GM18907 (cell line): ENCODE results near the gene GMDS.

Experiments used
- ATAC-seq: cut with Tn5 transposase; IDR thresholded peaks from one replicate; pipeline ENCODE4 v1.9.1; 2021; ENCODE audit warnings: mild to moderate bottlenecking, moderate library complexity; ENCODE audit not compliant: unreplicated experiment

Gene GMDS

DNA sequence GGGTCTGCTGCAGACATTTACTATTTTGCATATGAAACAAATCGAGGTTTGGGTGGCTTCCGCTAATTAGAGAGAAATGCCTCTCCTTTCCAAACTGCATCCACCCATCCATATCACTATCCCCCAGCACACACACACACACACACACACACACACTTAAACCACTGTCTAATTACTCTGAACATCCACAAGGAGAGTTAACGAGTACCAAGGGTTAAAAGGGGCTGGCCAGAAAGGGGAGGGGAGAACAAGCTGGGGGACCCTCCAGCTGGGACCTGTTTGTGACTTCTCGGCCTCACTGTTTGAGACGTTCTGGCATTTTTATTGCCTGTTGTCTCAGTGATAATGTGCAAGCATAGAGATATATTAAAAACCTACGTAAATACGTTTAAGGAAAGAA, 374.5 kb downstream of the GMDS start:
- ATAC-seq, result no peak

DNA sequence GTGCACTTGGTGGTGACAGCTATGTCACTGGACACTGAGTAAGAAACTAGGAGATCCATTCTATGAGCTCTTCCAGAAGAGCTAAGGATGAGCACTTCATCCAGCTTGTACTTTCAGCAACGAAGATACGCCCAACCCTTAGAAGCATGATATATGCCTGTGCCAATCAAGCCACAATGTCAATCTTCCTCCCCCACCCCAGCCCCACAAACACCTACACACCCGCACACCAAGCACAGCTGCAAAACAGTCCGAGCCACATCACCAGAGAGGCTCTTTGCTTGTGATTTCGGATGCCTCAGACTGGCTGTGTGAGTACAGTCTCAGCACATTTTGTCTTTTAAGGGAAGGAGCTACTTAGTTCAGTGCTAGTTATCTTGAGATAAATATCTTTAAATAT, 375.2 kb downstream of the GMDS start:
- ATAC-seq, result no peak

DNA sequence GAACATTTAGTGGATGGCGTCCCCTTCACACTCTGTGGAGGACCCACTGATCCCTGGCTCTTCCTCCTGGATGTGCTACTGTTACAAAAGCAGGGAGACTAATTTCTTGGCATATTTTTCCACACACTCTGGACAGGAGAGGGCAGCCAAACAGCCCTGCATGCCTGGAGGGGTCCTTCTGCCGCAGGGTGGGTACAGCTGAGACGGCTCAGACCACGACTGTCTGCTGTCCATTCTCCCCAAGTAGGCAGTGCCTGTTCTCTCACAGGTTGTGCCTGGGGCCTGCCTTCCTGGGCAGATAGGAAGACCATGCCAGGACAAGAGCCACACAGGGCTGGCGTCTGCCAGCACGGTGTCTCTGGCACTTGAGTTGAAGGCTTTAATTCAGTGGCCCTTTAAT, 375.6 kb downstream of the GMDS start:
- ATAC-seq, result no peak

DNA sequence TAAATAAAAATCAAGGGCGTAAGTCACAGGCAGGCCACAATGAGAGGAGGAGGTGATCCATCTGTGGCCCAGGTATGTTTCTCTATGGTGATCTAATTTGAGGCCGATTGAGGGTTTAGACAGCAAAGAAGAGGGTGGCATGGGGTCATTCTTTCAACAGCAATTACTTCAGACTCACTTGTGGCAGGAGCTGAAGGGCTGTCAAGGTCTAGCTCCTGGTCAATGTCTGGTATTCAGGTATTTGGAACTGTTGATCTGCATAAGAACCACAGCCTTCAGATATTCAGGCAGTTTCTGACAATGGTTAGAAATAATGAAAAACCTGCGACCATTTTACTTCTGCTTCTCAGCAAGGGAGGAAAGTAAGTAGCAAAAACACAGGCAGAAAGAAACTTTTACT, 376.1 kb downstream of the GMDS start:
- no peak for ATAC-seq

DNA sequence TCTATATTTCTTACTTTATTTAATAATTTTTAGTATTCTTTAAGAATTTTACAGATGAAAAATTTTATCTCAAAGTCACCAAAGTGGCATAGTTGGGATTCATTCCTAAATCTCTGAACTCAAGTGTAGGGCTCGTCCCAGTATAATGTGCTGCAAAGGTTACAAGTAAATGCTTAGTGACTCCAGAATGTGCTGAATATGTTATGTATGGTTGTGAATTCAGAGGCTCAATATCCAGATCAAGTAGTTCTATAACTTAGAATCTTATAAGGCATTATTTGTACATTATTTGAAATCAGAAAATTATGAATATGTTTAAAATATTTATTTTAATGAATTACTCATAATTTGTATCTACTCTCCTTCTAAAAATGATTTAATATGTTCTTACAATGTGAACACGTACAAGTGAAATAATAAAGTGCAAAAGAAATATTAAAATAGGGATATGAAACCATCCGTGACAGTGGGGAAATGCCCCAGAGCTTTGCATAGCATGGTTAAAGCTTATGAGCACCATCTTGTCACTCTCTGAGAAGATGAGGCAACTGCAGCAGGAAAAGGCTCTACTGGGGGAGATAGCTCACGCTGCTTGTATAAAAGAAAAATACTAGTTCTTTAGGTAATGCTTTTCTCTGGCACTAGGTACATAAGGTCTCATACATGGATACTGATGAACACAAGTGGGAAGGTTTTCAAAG, 376.7 kb downstream of the GMDS start:
- peak; percentile 84 for ATAC-seq

DNA sequence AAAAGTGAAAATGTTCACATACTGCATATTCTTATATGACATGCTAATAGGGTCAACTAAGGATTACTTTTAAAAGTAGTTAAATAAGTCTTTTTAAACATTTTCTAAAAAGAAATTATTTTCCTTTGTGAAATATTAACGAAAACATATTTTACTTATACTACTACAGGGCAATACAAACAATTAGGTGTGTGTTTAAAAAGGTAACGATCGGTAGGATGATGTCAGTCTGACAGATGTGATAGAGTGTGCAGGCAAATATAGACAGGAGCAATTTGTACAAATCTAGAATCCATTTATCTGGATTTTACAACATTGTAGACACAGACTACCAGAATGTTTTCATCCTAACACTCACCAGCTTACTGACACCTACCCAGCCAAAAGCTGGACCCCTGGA, 378.2 kb downstream of the GMDS start:
- no peak for ATAC-seq

DNA sequence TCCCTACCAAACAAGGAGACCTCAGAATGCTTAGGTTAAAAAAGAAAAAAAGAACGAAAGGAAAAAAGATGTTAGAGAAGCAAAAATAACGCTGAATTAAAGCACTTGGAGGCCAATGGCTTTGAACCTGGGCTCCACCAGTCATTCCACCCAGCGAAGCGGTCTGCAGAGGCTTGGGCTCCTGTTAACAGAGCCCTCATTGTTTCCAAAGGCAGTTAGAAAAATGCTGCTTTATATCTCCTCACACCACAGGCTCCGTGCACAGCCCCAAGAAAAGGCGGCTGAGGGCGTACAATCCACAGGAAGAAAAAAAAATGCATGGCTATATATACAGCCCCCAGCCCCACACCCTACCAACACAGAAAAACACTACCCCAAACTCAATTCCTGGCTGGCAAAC, 379.8 kb downstream of the GMDS start:
- no peak for ATAC-seq

DNA sequence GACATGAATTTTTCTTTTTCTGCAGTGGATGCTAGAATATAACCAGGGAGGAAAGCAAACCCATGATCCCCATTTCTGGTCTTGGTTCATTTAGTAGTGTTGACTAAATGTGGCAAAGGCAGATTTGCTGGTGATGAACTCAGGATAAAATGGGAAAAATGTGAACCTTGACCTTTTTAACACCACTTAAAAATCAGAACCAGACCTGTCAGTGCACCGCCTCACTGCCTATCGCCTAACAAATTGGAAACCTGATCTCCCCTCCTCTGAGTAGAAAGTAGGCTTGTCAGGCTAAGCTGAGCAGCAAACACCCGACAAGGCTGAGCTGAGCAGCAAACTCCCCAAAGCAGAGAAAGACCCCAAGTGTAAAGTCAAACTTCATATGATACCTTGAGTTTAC, 380.9 kb downstream of the GMDS start:
- no peak for ATAC-seq

DNA sequence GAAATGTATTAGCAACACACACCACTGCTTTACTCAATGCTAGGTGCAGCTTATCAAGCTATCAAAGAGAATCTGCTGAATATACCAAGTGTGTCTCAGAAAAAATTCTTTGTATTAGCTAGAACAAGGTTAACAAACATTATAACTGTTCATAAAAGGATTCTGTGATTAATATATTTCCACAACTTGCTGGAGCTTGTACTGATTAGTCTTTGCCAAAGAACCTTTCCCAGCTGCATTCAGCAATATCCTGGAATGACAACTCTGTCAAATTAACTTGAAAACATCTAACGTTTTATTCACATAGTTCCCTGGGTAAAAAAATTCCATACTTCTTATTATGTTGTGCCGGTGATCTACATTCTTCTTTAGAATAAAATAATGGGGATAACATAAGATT, 383.0 kb downstream of the GMDS start:
- no peak for ATAC-seq

DNA sequence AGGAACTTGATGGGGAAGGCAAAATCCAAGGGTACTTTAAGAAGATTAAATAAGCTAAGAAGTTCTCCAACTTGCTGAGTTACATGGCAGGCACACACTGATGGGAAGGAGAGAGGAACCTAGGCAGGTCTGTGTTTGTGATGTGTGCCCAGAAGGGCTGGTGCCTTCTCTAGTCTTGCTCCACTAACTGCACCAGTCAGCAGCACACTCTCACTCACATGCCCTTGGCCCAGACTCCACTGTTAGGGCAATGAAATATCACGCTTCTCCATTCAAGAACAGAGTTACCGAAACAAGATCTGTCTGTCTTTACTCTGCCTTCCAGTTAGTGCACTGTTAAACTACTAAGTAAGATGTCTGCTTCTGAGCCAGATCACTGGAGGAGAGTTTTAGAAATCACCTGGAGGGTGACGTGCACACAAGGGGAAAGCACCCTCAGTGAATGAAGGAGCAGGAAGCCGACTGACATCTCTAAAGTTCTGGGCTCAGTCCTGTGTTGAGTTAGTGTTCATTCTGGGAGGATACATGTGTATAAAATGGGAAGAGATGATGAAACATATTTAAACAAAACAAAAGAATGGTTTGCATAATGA, 384.6 kb downstream of the GMDS start:
- peak; percentile 48 for ATAC-seq

DNA sequence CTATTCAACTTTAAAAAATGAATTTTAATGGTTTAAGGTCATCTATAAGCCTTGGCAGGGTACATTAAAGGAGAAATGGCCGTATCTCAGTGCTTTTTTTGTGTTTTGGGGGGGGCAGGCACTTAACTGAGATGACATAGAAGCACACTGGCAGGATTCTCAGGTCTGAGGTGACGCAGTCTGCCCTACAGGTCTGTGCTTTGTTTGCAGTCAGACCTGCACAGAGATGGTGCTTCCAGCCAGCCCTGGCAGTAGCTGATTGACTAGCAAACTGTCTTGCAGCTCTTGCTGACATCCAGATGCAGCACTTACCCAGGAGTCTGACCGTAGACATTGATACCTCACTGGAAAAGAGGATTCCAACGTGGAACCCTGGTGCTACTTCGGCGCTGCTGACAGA, 386.5 kb downstream of the GMDS start:
- ATAC-seq, result no peak

DNA sequence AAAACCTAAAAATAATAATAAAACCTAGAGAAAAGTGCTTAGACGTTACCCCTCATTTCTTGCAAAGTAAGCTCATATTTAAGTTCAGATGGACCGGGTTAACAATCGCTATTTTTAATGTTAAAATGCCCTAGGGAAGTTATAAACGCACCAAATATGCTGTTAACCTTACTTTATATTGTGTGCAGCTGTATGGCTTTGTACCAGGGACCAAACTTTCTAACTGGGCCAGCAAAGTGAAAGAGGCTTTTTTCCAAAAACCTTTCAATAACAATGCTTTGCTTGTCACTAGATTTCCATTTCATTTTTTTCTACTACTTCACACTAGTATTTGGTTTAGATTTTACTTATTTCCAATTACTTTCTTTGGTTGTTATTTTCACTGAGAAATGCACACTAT, 387.2 kb downstream of the GMDS start:
- ATAC-seq, result no peak

DNA sequence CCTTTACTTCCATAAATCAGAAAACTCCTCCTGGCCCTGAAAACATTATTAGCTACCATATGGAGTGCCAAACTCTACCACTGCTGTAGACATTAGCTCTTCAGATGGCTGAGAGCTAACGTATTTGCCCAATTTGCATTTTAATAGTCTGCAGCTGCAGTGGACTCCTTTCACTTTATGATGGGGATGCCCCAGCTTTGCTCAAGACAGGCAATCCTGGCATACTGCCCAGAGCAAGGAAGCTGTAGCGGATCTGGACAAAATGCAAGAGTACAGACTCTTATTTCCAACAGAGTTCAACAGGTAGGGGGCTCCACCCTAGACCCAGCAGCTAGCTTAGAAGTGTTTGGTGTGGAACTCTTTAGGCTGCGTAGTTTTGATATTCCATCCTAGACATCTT, 389.0 kb downstream of the GMDS start:
- ATAC-seq, result peak; percentile 86

DNA sequence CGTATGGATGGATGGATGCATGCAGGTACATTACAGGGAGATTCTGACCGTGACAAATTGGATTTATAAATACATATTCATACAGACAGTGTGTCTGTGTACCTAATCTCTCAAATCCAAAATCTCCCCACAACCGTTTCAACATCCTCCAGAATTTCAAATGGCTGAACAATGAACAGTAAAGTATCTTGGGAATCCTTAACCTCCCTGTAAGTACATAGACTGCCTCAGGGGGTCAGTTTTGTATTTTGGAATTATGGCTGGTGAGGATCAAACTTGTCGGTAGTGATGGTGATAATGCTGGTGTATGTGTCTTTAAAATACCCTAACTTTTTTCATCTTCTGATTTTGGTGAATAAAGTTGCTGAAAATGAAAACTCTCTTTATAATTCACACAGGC, 389.5 kb downstream of the GMDS start:
- no peak for ATAC-seq

DNA sequence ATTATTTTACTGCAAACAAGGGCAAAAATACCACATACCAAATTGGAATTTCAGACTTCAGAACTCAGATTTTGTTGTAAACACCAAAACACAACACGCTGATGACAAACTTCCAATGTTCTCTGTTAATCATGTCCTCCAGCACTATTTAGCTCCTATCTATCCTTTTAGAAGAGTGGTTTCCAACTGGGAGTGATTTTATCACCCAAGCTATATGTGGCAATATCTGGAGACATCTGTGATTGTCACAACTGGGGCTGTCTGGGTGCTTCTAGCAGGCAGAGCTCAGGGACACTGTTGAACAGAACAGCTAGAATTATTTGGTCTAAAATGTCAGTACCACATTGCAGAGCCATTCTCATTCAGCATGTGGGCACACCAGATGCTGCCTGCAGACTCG, 391.1 kb downstream of the GMDS start:
- no peak for ATAC-seq

DNA sequence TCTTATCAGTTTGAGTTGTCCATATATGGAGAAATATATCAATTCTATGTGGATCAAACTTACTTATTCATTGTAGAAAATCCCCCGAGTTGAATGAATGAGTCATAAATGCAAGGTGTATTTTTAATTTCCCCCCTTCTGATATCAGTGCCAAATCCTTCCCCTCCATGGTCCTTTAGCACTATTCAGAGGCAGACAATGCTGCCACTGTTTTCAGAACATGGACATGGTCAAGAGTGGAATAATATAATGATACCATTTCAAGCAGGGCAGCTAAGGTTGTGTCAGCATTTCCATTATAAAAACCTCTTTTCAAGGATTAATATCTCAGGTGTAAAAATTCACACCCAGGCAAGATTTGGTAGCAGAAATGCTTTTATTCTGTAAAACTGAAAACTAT, 391.6 kb downstream of the GMDS start:
- ATAC-seq, result no peak

DNA sequence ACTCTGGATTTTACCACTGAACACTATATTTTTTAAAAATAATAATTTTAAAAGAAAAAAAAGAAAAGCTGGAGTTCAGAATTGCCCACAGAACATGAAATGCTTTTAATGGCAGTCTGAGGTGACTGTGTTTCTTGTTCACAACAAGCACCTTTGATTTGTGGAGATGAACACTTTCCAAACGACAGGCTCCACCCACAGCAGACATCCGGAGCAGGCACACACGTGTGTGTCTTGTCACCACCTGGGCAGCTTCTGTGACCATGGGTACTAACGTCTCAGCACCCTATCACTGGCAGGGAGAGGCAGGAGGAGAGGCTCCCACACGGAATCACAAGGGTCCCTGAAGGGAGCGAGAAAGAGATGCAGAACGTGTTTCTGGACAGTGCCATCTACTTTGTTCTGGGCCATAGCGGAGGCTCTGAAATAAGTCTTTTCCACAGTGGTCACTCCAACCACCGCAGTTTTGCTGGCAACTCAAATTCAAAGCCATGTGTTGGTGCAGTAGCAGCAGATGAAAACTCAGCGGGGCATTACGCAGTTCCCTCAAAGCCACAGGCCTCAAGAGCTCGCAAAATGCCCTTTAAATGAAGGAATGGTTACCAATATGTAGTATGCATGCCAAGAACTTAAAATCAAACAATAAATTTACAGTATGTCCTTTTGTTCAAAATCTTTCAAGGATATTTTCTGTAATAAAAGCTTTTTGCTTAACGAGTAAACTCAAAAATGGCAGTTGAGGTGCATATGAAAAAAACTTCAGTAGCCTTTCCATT, 393.5 kb downstream of the GMDS start:
- ATAC-seq, result no peak

DNA sequence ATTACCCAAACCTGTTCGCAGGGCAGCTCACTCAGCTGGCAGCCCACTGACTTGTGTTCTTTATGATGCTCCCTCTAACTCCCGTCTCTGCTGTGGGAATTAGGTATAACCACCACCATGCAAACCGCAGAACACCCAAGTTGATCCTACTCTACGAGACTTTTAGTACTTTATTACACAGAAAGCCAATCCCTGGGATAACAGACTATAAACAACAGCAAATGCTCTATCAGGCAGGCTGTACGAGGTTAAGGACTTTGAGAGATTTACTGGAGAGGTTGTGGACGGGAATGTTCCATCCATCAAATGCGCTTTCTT, 394.6 kb downstream of the GMDS start:
- ATAC-seq, result no peak

DNA sequence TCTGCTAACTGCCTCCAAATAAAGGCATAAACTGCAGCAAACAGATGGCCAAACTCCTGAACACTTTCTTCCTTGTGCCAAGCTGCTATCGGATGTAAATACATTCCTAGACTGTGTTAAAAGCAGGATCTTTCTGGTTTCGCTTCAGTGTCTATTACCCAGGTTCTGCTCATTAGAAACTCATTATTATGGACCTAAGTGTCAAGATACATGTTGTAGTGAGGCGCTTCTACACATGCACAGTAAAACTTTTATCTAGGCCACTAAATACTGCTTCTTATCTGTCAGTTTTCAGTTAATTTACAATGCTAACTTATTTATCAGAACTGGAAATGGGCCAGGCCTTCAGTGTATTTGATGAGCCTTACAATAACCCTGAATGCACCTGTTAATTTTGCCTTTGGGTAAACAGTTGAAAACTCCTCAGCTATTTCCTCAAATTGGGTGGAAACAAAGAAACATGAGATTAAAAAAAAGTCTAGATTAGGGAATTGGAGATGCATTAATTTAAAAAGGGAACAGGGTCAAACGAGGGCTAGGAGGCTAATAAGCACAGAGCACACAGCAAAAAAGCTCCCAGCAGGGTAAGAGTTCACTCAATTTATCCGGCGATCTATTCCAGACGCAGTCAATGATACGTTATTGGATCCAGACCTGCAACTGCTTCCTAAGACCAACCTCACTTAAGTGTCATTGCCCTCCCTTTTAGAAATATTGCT, 395.1 kb downstream of the GMDS start:
- ATAC-seq, result no peak

DNA sequence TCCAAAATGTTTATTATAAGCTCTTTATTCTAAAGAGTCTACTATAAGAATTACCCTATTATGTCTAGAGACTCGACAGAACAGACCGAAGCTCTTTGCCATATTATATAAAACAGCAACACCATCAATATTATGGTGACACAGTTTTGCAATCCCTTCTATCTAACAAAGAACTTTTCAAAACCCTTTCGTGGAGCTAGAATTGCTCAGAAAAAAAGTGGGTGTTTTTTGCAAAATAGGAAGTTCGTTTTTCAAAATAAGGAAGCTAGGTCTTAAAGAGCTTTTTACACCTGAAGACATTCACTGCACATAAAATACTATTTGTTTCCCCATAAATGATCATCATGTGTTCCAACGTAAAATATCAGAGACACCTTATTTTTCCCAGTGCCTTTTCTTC, 395.7 kb downstream of the GMDS start:
- no peak for ATAC-seq

DNA sequence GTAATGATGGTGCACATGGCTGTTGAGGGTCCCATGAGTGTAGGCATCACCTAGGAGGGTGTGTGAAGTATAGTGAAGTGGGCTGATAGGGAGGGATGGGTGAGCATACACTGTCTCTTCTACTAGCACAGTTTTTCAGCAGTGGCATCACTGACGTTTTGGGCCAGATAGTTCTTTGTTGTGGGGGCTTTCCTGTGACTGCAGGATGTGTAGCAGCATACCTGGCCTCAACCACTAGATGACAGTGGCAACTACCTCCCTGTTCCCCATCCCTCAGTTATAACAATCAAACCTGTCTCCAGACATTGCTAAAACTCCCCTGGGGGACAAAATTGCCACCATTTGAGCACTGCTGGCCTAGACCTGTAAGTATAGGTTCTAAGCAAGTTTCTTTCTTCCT, 396.7 kb downstream of the GMDS start:
- ATAC-seq, result no peak

DNA sequence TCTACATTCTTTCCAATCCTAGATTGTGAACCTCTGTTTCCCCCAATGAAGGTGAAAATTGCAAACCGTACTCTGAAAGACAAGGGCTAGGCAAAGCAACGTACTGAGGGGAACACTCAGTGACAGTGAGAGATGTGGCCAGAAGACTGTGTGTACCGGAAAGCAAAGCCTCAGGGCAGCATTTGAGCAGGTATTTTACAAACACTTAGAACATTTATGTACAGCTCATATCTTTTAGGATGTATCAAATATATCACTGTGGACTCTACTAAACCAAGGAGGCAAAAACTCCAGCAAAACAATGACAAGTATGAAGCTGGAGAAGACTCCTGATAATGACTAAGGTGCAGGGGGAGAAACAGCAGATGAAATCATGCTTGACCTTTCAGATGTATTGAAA, 398.8 kb downstream of the GMDS start:
- ATAC-seq, result no peak
